Measurements from ENCODE around the gene NKAPD1.
"Not testable (repeated sequence)": the region's sequence is repeated elsewhere in the genome, so short reads cannot be mapped to it uniquely, and the experiment has no call there.

NKAPD1 gene, protein sequence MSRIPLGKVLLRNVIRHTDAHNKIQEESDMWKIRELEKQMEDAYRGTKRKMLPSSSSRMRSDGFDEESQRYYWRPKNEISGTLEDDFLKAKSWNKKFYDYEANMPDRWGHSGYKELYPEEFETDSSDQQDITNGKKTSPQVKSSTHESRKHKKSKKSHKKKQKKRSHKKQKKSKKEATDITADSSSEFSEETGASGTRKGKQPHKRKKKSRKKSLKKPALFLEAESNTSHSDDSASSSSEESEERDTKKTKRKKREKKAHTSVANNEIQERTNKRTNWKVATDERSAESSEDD

DNA sequence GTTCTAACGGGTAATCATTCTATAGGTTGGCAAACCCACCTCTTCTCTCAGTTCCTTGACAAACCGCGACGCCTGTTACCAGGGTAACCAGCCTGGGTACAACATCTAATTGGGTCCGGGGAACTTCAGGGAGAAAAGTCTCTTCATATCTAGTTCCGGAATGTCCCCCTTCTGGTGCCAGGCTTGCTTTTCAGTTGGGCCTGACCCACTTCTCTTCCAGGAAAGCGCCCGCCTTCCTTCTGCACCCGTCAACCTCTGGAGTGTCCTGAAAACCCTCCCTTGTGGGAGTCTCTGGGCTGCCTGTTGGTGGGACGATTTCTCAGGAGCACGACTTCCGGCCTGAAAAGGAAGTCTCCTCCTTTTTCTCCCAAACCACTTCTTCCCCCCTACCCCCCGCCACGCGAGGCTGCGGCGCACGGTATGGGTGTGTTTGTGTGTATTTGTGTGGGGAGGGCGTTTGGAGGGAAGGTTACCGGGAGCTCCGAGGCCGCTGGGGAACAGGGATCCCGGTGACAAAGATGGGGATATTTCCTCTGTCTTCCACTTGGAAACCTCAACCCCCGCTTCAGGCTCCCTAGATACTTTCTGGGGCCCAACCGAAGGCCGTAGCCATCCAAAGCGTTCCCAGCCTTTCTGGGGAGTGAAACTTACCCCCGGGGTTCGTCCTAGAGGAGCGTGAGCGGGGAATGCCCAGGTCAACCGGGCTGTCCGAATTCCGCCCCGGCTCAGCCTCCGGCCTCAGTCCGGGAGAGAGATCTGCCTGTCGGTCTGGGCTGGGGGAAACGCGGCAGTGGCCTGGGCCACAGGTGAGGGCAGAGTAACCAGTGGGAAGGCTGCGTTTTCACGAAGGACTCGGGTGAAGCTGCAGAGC is at the start of gene NKAPD1, which contains the start of gene PIH1D2:
Gene NKAPD1 (plus strand): TSS at position 359 of the 871 bp plus-strand sequence. CDS start 1,276 bp downstream, outside the sequence.
Gene PIH1D2 (minus strand): TSS at position 77 of the 871 bp plus-strand sequence. CDS start 843 bp downstream, outside the sequence.
- peak; percentile 63 to 84 for DNase-seq (ENCODE audit: low read depth in 1 of 2, low spot score in 1 of 2)

DNA sequence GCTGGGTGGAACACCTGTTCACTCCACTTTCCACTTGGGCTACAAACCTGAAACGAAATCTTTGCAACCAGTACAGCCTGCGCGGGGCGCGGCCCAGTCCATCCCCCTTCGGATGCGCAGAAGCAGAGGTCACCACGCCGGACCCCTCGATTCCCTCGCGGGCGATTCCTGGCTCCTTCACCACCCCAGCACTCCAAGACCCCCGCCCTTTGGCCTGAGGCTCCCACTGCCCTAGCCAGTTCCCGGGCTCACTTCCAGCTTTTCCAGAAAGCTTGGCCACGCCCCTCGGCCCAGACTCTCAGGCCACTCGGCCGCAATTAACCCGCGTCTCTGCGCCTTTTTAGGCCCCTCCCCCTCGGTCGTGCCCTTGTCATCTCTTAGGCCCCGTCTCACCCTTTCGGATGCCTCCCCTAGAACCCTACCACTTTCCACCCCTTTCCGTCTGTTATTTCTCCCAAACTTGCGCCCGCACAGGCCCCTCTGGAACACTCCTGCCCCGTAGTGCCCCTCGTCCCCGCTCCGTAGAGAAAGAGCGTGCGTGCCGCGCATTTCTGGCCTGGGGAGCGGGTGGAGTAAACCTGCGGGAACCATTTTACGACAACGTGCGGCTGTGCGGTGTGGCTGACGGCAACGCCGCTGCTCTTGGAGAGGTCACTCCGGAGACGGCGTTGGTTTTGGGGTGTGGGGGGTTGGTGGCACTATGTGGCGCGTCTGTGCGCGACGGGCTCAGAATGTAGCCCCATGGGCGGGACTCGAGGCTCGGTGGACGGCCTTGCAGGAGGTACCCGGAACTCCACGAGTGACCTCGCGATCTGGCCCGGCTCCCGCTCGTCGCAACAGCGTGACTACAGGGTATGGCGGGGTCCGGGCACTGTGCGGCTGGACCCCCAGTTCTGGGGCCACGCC is 49.1 kb upstream of the NKAPD1 start, which contains the start of gene DLAT:
Gene DLAT (plus strand): TSS at position 636 of the 906 bp plus-strand sequence. CDS start 65 bp downstream, at position 701.
- DNase-seq (ENCODE audit: low read depth in 1 of 2, low spot score in 1 of 2) = peak; percentile 64 to 80

DNA sequence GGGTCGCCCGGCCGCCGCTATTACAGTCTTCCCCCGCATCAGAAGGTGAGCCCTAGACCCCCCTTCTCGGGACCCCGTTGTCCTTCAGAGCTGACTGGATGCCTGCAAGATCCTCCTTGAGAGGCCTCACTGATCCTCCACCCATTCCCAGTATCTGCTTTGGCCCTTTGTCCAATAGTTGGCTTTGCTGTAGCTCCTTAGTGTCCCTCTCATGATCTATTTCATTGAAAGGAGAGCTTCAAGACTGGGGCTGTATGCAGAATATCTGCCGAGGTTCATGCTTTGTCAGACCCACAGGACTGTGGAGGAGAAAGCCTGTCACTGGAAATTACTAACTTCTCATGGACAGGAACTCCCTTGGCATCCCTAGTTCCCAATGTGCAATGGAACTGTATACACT is 48.4 kb upstream of the NKAPD1 start:
- peak in 1 of 2 donors; percentile 6 for DNase-seq (ENCODE audit: low read depth in 1 of 2, low spot score in 1 of 2)

DNA sequence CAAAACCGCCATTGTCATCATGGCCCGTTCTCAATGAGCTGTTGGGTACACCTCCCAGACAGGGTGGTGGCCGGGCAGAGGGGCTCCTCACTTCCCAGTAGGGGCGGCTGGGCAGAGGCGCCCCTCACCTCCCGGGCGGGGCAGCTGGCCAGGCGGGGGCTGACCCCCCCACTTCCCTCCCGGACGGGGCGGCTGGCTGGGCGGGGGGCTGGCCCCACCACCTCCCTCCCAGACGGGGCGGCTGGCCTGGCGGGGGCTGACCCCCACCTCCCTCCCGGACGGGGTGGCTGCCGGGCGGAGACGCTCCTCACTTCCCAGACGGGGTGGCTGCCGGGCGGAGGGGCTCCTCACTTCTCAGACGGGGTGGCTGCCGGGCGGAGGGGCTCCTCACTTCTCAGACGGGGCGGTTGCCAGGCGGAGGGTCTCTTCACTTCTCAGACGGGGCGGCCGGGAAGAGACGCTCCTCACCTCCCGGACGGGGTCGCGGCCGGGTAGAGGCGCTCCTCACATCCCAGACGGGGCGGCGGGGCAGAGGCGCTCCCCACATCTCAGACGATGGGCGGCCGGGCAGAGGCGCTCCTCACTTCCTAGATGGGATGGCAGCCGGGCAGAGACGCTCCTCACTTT is 47.2 kb upstream of the NKAPD1 start:
- not testable (repeated sequence) for DNase-seq (ENCODE audit: low read depth in 1 of 2, low spot score in 1 of 2)

DNA sequence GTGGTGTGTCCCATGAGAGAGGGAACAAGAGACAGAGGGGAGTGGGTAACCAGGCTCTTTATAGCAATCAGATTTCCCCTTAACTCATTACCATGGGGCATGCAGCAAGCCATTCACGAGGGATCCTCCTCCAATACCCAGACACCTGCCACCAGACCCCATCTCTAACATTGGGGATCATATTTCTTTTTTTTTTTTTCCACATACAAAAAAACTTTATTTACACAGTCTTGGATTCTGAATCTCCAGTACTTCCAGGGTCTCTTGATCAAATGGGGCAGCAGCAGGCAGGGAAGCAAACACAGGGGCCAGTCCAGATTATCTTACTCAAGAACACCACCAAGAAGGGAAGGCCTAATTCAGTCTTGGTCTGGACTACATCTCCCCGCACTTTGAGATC is 44.6 kb upstream of the NKAPD1 start:
- DNase-seq (ENCODE audit: low read depth in 1 of 2, low spot score in 1 of 2) = no peak

DNA sequence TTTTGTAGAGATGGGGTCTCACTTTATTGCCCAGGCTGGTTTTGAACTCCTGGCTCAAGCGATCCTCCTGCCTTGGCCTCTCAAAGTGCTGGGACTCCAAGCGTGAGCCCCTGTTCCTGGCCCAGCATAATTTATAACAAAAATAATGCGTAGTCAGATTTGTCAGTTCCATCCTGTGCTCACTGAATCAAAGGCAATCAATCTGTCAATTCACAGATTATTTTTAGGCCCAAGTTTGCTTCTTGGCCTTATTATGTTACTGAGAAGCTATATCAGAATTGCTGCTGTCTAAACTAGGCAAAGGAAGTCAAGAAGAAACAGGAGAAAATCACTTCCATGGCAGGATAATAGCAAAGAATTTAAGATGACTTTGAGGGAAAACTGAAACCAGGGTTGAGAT is 40.2 kb upstream of the NKAPD1 start:
- no peak for DNase-seq (ENCODE audit: low read depth in 1 of 2, low spot score in 1 of 2)

DNA sequence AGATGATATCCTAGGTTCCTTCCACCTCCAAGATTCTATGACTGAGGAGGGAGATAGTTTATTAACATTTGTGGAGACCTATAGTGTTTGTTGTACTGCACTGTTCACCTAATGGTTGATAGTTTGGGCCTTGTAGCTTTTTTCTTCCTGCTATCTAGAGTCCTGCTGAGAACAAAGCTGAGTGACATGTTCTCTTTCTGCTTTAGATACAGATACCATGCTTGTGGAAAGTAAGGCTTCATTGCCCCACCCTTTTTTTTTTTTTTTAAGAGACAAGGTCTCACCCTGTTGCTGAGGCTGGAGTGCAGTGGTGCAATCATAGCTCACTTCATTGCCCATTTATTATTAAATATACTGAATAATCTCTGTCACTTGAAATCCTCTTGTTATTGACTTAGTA is 36.6 kb upstream of the NKAPD1 start:
- DNase-seq (ENCODE audit: low read depth in 1 of 2, low spot score in 1 of 2) = no peak

DNA sequence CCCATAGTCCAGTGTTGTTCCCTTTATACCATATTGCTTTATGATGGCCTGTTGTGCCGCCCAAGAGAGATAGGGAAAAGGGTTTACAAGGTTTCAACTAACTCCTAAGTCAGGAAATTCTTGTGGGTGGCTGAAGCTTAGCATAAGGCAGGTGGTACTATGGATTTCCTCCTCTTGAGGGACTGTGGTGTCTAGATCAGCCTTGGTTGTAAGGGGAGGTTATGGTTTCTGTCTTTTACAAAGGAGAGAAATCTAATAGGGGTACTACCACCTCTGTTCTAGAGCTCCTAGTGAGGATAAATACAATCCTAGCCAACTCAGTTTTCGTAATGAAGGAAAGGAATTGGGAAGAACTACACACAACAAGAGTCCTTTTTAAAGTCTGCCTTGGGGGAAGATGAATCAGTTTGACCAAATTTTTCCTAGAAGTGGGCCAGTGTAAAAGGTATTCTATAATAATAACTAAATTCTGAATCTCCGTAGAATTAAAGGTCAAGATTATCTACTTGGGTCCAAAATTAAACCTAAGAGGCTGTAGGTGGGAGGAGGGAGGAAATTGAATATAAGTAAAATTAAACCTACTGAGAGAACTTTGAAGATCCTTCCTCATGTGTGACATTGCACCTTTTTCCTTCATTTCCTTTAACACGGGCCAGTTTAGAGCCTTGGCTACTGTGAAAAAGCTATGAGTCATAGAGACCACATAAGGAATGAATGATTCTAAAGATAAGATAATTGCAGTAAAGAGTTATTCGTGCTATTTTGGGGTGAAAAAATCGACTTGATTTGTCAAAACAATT is 31.7 kb upstream of the NKAPD1 start:
- no peak for DNase-seq (ENCODE audit: low read depth in 1 of 2, low spot score in 1 of 2)

DNA sequence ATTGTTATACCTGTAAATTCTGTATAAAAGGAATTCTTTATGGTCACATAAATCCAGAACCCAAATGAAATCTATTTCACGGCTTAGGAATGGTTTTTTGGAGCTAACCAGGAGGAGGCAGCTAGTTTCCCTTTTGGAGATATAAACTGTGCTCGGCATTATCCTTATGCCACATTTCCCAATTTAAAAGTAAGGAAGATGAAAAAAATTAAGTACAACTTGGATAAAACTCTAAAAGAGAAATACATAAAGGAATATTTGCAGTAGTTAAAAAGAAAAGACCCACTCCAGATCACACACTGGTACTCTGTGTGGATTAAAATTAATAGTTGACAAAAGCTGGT is 31.2 kb upstream of the NKAPD1 start:
- DNase-seq (ENCODE audit: low read depth in 1 of 2, low spot score in 1 of 2) = no peak

DNA sequence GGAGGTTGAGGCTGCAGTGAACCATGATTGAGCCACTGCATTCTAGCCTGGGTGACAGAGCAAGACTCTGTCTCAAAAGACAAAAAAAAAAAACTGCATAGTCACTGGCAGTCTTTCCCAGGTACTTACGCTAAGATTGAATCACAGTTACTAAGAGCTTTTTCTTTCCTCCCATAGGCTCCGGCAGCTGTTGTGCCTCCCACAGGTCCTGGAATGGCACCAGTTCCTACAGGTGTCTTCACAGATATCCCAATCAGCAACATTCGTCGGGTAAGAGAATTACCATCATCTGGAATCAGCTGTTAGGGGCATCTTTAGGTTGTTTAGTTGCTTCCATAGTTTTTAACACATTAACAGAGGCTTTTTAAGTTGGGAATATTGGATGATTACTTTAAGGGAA is 29.1 kb upstream of the NKAPD1 start:
- DNase-seq (ENCODE audit: low read depth in 1 of 2, low spot score in 1 of 2) = no peak

DNA sequence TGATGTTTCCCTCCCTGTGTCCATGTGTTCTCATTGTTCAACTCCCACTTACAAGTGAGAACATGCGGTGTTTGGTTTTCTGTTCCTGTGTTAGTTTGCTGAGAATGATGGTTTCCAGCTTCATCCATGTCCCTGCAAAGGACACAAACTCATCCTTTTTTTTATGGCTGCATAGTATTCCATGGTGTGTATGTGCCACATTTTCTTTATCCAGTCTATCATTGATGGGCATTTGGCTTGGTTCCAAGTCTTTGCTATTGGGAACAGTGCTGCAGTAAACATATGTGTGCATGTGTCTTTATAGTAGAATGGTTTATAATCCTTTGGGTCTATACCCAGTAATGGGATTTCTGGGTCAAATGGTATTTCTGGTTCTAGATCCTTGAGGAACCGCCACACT is 27.5 kb upstream of the NKAPD1 start:
- not testable (repeated sequence) for DNase-seq (ENCODE audit: low read depth in 1 of 2, low spot score in 1 of 2)

DNA sequence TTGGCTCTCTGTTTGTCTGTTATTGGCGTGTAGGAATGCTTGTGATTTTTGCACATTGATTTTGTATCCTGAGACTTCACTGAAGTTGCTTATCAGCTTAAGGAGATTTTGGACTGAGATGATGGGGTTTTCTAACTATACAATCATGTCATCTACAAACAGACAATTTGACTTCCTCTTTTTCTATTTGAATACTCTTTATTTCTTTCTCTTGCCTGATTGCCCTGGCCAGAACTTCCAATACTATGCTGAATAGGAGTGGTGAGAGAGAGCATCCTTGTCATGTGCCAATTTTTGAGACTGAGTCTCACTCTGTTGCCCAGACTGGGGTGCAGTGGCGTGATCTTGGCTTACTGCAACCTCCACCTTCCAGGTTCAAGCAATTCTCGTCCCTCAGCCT is 25.8 kb upstream of the NKAPD1 start:
- not testable (repeated sequence) for DNase-seq (ENCODE audit: low read depth in 1 of 2, low spot score in 1 of 2)

DNA sequence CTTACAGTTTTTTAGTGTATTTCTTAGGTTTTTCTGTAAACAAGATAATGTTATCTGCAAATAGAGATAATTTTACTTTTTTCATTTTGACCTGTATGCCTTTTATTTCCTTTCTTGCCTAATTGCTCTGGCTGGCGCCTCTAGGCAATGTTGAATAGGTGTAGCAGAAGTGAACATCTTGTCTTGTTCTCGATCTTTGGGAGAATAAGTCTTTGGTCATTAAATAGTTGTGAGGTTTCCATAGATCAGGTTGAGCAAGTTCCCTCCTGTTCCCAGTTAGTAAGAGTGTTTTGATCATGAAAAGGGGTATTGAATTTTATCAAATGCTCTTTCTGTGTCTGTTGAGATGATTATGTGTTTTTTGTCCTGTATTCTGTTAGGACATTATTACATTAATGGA is 24.3 kb upstream of the NKAPD1 start:
- DNase-seq (ENCODE audit: low read depth in 1 of 2, low spot score in 1 of 2) = no peak

DNA sequence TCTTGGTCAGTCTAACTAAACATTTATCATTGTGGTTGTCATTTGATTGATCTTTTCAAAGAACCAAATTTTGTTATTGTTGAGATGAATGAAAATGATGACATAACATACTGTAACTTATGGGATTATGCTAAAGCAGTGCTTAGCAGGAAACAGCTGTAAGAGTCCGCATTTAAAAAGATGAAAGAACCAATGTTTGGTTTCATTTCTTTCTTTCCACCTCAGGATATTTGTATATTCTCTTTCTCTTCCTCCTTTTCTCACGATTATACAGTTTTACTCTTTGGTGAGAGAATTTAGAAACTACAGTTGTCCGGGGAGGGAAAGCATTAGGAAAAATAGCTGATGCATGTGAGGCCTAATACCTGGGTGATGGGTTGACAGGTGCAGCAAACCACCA is 23.4 kb upstream of the NKAPD1 start:
- no peak for DNase-seq (ENCODE audit: low read depth in 1 of 2, low spot score in 1 of 2)

DNA sequence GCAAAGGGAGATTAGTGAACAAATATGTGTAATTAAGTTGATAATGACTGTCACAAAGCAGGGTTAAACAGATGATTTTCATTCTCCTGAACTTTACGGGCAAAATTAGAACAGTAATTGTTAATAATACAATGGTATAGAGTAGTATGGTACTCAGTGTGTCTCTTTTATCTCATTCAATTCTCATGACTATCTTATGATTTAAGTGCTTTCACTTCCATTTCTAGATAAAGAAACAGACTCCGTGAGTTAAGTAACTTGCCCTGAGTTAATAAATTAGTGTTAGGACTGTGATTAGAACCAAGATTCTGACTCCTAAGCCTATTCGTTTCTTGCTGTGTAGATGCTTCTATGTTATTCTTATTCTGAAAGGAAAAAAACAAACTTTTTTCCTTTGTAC is 22.3 kb upstream of the NKAPD1 start:
- DNase-seq (ENCODE audit: low read depth in 1 of 2, low spot score in 1 of 2) = no peak

DNA sequence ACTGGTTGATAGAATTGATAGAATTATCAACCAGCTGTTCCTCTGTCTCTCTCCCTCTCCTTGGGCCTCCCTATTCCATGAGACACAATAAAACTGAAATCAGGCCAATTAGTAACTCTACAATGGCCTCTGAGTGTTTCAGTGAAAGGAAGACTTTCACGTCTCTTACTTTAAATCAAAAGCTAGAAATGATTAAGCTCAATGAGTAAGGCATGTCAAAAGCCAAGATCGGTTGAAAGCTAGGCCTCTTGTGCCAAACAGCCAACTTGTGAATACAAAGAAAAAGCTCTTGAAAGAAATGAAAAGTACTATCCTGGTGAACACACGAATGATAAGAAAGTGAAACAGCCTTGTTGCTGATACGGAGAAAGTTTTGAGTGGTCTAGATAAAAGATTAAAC is 16.9 kb upstream of the NKAPD1 start:
- no peak for DNase-seq (ENCODE audit: low read depth in 1 of 2, low spot score in 1 of 2)

DNA sequence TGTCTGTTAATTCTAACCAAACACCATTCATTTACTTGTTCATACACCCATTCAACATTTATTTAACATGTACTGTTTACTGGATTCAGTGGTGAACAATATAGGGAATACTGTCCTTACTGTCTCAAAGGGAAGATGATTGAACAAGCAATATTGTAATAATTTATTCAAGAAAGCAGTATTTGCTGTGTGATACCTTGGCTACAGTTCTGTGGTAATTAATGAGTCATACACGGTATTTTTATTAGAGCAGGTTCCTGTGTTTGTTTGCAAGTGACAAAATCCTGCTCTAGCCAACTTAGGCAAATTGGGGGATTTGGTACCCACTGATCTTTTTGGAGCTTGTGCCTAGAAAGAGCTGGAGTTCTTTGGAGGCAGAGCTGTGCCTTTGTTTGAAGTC is 16.0 kb upstream of the NKAPD1 start:
- DNase-seq (ENCODE audit: low read depth in 1 of 2, low spot score in 1 of 2) = no peak

DNA sequence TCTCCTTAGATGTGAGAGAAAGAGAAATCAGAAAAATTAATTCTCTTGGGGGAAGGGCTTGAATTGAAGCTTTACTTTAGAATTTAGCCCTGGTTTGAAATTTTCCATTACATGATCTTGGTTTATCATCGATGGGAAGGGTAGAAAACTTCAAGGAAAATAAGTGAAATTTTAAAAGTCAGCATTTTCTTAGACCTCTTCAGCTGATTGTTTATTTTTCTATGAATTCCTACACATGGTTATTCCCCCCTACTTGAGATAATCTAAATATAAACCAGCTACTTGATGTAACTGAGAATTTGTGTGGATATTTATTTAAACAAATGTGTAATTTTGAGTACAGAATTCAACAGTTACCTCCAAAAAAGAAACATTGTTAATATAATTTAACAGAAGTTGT is 11.2 kb upstream of the NKAPD1 start:
- DNase-seq (ENCODE audit: low read depth in 1 of 2, low spot score in 1 of 2) = no peak

DNA sequence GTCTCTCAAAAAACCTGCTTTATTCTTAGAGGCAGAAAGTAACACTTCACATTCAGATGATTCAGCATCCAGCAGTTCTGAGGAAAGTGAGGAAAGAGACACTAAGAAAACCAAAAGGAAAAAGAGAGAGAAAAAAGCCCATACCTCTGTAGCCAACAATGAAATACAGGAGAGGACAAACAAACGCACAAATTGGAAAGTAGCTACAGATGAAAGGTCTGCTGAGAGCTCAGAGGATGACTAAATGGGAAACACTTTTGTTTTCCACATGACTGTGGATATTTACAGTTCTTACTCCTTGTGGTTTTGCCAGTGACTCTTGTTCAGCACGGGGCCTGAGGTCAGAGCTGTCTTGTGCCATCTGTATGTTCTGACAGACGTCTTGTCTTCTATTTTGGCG is 8.6 kb downstream of the NKAPD1 start:
- DNase-seq (ENCODE audit: low read depth in 1 of 2, low spot score in 1 of 2) = no peak

Measured in activated CD4-positive, alpha-beta T cell treated with anti-CD3 and anti-CD28 coated beads, Interleukin-2, amount 50 U/mL, for 24 hours (primary cell).